HCT116 (cell line): Measurements from ENCODE around the gene PDE2A. TPM values are rescaled to one million over a fixed set of nuclear protein-coding genes. Genes with fewer than 3 reads are reported as not detected.

Source experiments
- ATAC-seq: fragments of 200-7000 bp; cut with Tn5 transposase; 2 replicates; pipeline ENCODE4 v1.9.1; 2020; ENCODE audit warnings: mild to moderate bottlenecking, moderate library complexity
- BruUV-seq: library from RNA; stranded (reverse); fragments of 400-500 nt; replicated peaks from 2 replicates; lab custom pipeline; 2021; lab: Mats Ljungman, UMichigan
- CTCF ChIA-PET: fragments of 300-600 bp; sonication (Branson Sonifier 250); formaldehyde crosslinking; loops from one replicate; lab custom pipeline; 2021; ENCODE audit warnings: antibody characterized with exemption; lab: Charles Lee
- POLR2A ChIA-PET: fragments of 300-600, 350-600 bp; sonication (Branson Sonifier 250); formaldehyde crosslinking; loops from one replicate; lab custom pipeline; 2021; ENCODE audit warnings: antibody characterized with exemption; lab: Charles Lee
- RAD21 ChIA-PET, 2 experiments: fragments of 300-600 bp; sonication (Branson Sonifier 250); formaldehyde crosslinking; loops; one replicate each; lab custom pipeline; 2023; ENCODE audit warnings: low total read pairs in 2 of 2; ENCODE audit not compliant: uncharacterized antibody in 2 of 2, unreplicated experiment in 2 of 2, low non-redundant PET in 1 of 2; lab: Charles Lee
- DNase-seq: peaks from one replicate; pipeline ENCODE4 v3.0.0-alpha.2; 2010; ENCODE audit warnings: low read depth, low spot score
- H2AFZ ChIP-seq: fragments of 200-600 bp; shearing (Covaris generic), sonication (generic); 2 replicates; pipeline ENCODE4 v1.6.1; 2017; ENCODE audit warnings: low read depth, mixed run types, mixed read lengths, antibody characterized with exemption, low read length; ENCODE audit not compliant: poor library complexity, severe bottlenecking
- H3K27ac ChIP-seq: 2 replicates; pipeline ENCODE4 v1.5.1; 2012; ENCODE audit warnings: low read depth, low read length
- H3K27me3 ChIP-seq: fragments of 200-600 bp; sonication (generic); 2 replicates; pipeline ENCODE4 v1.6.1; 2016; ENCODE audit warnings: mixed run types, low read length, mixed read lengths; ENCODE audit not compliant: insufficient read depth
- H3K36me3 ChIP-seq, 2 experiments: fragments of 200-500 bp in 1 of 2; fragments of 200-600 bp in 1 of 2; sonication (Bioruptor generic) in 1 of 2; sonication (generic) in 1 of 2; 2 replicates each; pipeline versions ENCODE4 v1.5.1 to v1.6.1; 2014 to 2016; ENCODE audit warnings: low read length in 2 of 2, inconsistent platforms in 1 of 2, mixed read lengths in 1 of 2, mixed run types in 1 of 2; ENCODE audit not compliant: insufficient read depth in 2 of 2, control insufficient read depth in 1 of 2
- H3K4me1 ChIP-seq, 2 experiments: fragments of 200-600 bp in 1 of 2; sonication (generic) in 1 of 2; 2 replicates each; pipeline versions ENCODE4 v1.5.1 to v1.6.1; 2012 to 2017; ENCODE audit warnings: low read length in 2 of 2, inconsistent platforms in 1 of 2, mild to moderate bottlenecking in 1 of 2, mixed read lengths in 1 of 2, mixed run types in 1 of 2, moderate library complexity in 1 of 2; ENCODE audit not compliant: insufficient read depth in 2 of 2, control insufficient read depth in 1 of 2
- H3K4me2 ChIP-seq: fragments of 200-600 bp; sonication (generic); 2 replicates; pipeline ENCODE4 v1.6.1; 2017; ENCODE audit warnings: mixed run types, low read length, mixed read lengths
- H3K4me3 ChIP-seq, 2 experiments: fragments of 200-600 bp in 1 of 2; sonication (generic) in 1 of 2; replicated peaks in 1 of 2; 2 replicates each; pipeline ENCODE4 v1.5.1; 2011 to 2016; ENCODE audit warnings: low read length in 2 of 2, control low read depth in 1 of 2, low read depth in 1 of 2, mild to moderate bottlenecking in 1 of 2, mixed read lengths in 1 of 2, mixed run types in 1 of 2
- H3K79me2 ChIP-seq: fragments of 200-600 bp; sonication (generic); 2 replicates; pipeline ENCODE4 v1.6.1; 2017; ENCODE audit warnings: mild to moderate bottlenecking, mixed run types, low read length, moderate library complexity, mixed read lengths; ENCODE audit not compliant: insufficient read depth
- H3K9ac ChIP-seq: fragments of 200-600 bp; sonication (generic); 2 replicates; pipeline ENCODE4 v1.6.1; 2016; ENCODE audit warnings: low read length, mixed read lengths
- H3K9me2 ChIP-seq: fragments of 200-600 bp; sonication (generic), shearing (Covaris generic); 2 replicates; pipeline ENCODE4 v1.6.1; 2017; ENCODE audit warnings: mixed run types, mild to moderate bottlenecking, moderate library complexity; ENCODE audit not compliant: insufficient read depth
- H3K9me3 ChIP-seq, 2 experiments: fragments of 200-500 bp in 1 of 2; fragments of 200-600 bp in 1 of 2; sonication (Bioruptor generic) in 1 of 2; sonication (generic) in 1 of 2; 2 replicates each; pipeline ENCODE4 v1.6.1; 2014 to 2017; ENCODE audit warnings: low read length in 2 of 2, mixed read lengths in 2 of 2, inconsistent platforms in 1 of 2, low read depth in 1 of 2, mild to moderate bottlenecking in 1 of 2, mixed run types in 1 of 2, moderate library complexity in 1 of 2; ENCODE audit not compliant: control insufficient read depth in 1 of 2, insufficient read depth in 1 of 2
- H4K20me1 ChIP-seq: fragments of 200-600 bp; sonication (generic), shearing (Covaris generic); 2 replicates; pipeline ENCODE4 v1.6.1; 2017; ENCODE audit warnings: mixed run types, mild to moderate bottlenecking, moderate library complexity; ENCODE audit not compliant: insufficient read depth
- CBX3 ChIP-seq: IDR thresholded peaks from 2 replicates; pipeline ENCODE4 v1.6.1; 2012; ENCODE audit warnings: low read depth
- CEBPB ChIP-seq: IDR thresholded peaks from 2 replicates; pipeline ENCODE4 v1.6.1; 2012; ENCODE audit warnings: low read depth
- EZH2 ChIP-seq: fragments of 200-600 bp; sonication (generic); IDR thresholded peaks from 2 replicates; pipeline ENCODE4 v1.6.1; 2017; ENCODE audit warnings: antibody characterized with exemption, mixed run types
- EZH2phosphoT487 ChIP-seq: fragments of 200-600 bp; IDR thresholded peaks from 2 replicates; pipeline ENCODE4 v1.6.1; 2018; ENCODE audit warnings: antibody characterized with exemption, borderline replicate concordance
- FOSL1 ChIP-seq: IDR thresholded peaks from 2 replicates; pipeline ENCODE4 v1.6.1; 2012; ENCODE audit warnings: low read depth
- POLR2A ChIP-seq: IDR thresholded peaks from 2 replicates; pipeline ENCODE4 v1.7.0; 2011; ENCODE audit warnings: borderline replicate concordance; ENCODE audit not compliant: insufficient read depth, insufficient read length; ENCODE audit errors: extremely low read depth
- TCF7L2 ChIP-seq: IDR thresholded peaks from 2 replicates; pipeline ENCODE4 v1.7.0; 2011; ENCODE audit warnings: borderline replicate concordance, inconsistent platforms; ENCODE audit not compliant: insufficient read depth, insufficient read length; ENCODE audit errors: extremely low read depth
- YY1 ChIP-seq: IDR thresholded peaks from 2 replicates; pipeline ENCODE4 v1.6.1; 2011; ENCODE audit warnings: low read length, low read depth, moderate library complexity, mild to moderate bottlenecking; ENCODE audit not compliant: insufficient replicate concordance; ENCODE audit errors: extremely low read depth
- ZNF274 ChIP-seq: fragments of 200-500 bp; sonication (Bioruptor generic); IDR thresholded peaks from 2 replicates; pipeline ENCODE4 v1.6.1; 2014; ENCODE audit warnings: mild to moderate bottlenecking, low read depth, low read length, inconsistent platforms
- intact Hi-C: fragments of 100-400 bp; cut with micrococcal nuclease; formaldehyde crosslinking; loops from 2 replicates; pipeline ENCODE4 v1.10.0; 2022
- total RNA-seq: library from RNA; stranded (reverse); gene quantifications from one replicate; pipeline ENCODE4 v1.2.1, GENCODE V29; 2021; ENCODE audit not compliant: unreplicated experiment
- TF ChIP-seq, protein P1 (sequence below): IDR thresholded peaks from 2 replicates; pipeline ENCODE4 v1.6.1; 2012

PDE2A gene
- total RNA-seq, 1 experiment from 2014 or later = 7.6 TPM

DNA sequence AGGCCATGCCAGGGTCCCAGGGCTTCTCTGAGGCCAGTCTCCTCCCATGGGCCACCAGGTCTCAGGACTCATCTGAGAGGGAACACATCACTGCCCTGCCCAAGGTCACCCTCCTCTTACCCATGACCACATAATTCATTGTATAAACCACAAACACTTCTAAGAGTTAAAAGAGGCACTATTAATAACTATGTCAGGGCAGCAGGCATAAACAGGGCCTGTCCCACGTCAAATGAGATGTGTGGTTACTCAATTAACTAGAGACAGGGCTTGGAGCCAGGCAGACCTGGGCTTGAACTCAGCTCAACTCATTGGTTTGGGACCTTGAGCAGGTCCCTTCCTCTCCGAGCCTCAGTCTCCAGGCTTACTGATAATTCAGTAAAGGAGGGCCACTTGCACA is 44.9 kb upstream of the PDE2A start:
- H3K4me3 ChIP-seq = no peak overlapping the region
- ChIA-PET RAD21 (interaction anchor here in 1 of 2 experiments (0.5 kb wide), 1 partner anchor 1422 kb away, joined by 3 read pairs; no protein-coding TSS in a partner anchor), POLR2A (no interaction called here), CTCF (no interaction called here)
- DNase-seq = no peak
- no peaks in the 10 kb centered on the region; a peak in 1 of 4 replicates for H3K36me3 ChIP-seq
- no peak for TF ChIP-seq CEBPB
- TF ChIP-seq EZH2phosphoT487 = no peak
- TF ChIP-seq CBX3 = no peak
- no peaks in the 10 kb centered on the region for H3K27me3 ChIP-seq
- no peak overlapping the region for H2AFZ ChIP-seq
- no peaks in the 10 kb centered on the region for H3K9me2 ChIP-seq
- peaks cover 25% of the 10 kb centered on the region for H3K79me2 ChIP-seq
- H3K27ac ChIP-seq = no peak overlapping the region
- no peaks in the 10 kb centered on the region for H3K9me3 ChIP-seq
- ATAC-seq = no peak
- no peak overlapping the region for H3K9ac ChIP-seq
- BruUV-seq = no TSS peak
- peaks cover 8 to 21% of the 10 kb centered on the region in 2 experiments for H3K4me1 ChIP-seq
- H4K20me1 ChIP-seq = no peaks in the 10 kb centered on the region
- H3K4me2 ChIP-seq = no peak overlapping the region
- intact Hi-C loops = no loop called here

DNA sequence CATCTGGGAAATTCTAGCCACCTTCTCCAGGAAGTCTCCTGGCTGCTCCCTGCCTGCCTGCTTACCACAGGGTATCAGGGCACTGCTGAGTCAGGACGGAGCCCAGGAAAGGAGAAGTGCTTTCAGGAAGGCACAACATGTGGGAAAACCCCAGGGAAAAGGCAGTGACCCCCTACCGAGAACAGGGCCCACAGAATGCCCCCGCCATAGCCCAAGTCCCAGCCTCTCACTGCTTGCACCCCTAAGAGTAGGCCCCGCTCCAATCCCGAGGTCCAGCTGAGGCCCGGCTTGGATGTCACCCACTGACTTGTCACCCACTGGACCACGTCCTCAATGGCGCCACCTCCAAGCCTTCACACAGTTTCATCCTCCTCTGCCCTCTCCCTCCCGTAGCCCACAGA is 43.9 kb upstream of the PDE2A start:
- H3K9me3 ChIP-seq = no peaks in the 10 kb centered on the region
- no peak overlapping the region for H3K4me3 ChIP-seq
- H3K79me2 ChIP-seq = peaks cover 25% of the 10 kb centered on the region
- BruUV-seq = no TSS peak
- H3K36me3 ChIP-seq = no peaks in the 10 kb centered on the region; a peak in 1 of 4 replicates
- TF ChIP-seq, protein P1, sequence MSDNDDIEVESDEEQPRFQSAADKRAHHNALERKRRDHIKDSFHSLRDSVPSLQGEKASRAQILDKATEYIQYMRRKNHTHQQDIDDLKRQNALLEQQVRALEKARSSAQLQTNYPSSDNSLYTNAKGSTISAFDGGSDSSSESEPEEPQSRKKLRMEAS = no peak
- TF ChIP-seq EZH2phosphoT487 (no peak), EZH2 (no peak), POLR2A (no peak), ZNF274 (no peak), FOSL1 (no peak), YY1 (no peak), TCF7L2 (no peak)
- TF ChIP-seq, all 23 proteins: peak for 0
- Histone ChIP-seq H2AFZ (no peak overlapping the region), H3K27ac (no peak overlapping the region), H4K20me1 (no peaks in the 10 kb centered on the region), H3K9me2 (no peaks in the 10 kb centered on the region), H3K4me1 (peaks cover 8 to 21% of the 10 kb centered on the region in 2 experiments), H3K9ac (no peak overlapping the region), H3K4me2 (no peak overlapping the region), H3K27me3 (no peaks in the 10 kb centered on the region)
- ChIA-PET RAD21 (interaction anchor here in 1 of 2 experiments (1.3 kb wide), 1 partner anchor 460 kb away, joined by 3 read pairs; no protein-coding TSS in a partner anchor), POLR2A (no interaction called here), CTCF (no interaction called here)
- no peak for DNase-seq
- intact Hi-C loops = no loop called here
- no peak for ATAC-seq
